Measurements from ENCODE around the gene CDH4. TPM values are rescaled to one million over a fixed set of nuclear protein-coding genes. Genes with fewer than 3 reads are reported as not detected.

CDH4 gene
- total RNA-seq, 2 donors from 2014 or later = 0.05 to 2.2 TPM

GRCh38 chr20:61353261-61354000 lies 101.4 kb downstream of the CDH4 start:
- WGBS = 51% methylated on average over 12 of the region's 12 CpGs

GRCh38 chr20:61354001-61354390 lies 101.9 kb downstream of the CDH4 start:
- intact Hi-C loops (cut with DNase I) = no loop called here
- WGBS = 68% methylated on average over 14 of the region's 18 CpGs

More at GRCh38 chr20:61353261-61354000, 101.4 kb downstream of the CDH4 start:
- Histone ChIP-seq H3K9me3 (no peaks in the 10 kb centered on the region), H3K4me1 (replicated peaks) (no peaks in the 10 kb centered on the region), H3K4me3 (no peak overlapping the region), H3K27me3 (replicated peaks; ENCODE audit: insufficient read depth) (peaks cover 21% of the 10 kb centered on the region), H3K36me3 (no peaks in the 10 kb centered on the region), H3K27ac (no peak overlapping the region)
- intact Hi-C loops (cut with DNase I) = no loop called here
- no peak for DNase-seq (ENCODE audit: low spot score)
- TF ChIP-seq CTCF (IDR thresholded peaks at IDR 0.05) = no peak
- no peak for TF ChIP-seq POLR2AphosphoS5 (IDR thresholded peaks at IDR 0.05)
- TF ChIP-seq POLR2A (IDR thresholded peaks at IDR 0.05) = no peak

GRCh38 chr20:61354501-61354900 lies 102.4 kb downstream of the CDH4 start:
- H3K9me3 ChIP-seq = no peaks in the 10 kb centered on the region
- TF ChIP-seq POLR2AphosphoS5 (IDR thresholded peaks at IDR 0.05) (no peak), POLR2A (IDR thresholded peaks at IDR 0.05) (no peak), CTCF (IDR thresholded peaks at IDR 0.05) (no peak)

More at GRCh38 chr20:61354001-61354390, 101.9 kb downstream of the CDH4 start:
- H3K4me3 ChIP-seq = no peak overlapping the region
- H3K27ac ChIP-seq = no peak overlapping the region
- TF ChIP-seq CTCF (IDR thresholded peaks at IDR 0.05) (no peak), POLR2AphosphoS5 (IDR thresholded peaks at IDR 0.05) (no peak), POLR2A (IDR thresholded peaks at IDR 0.05) (no peak)
- no peaks in the 10 kb centered on the region for H3K9me3 ChIP-seq
- H3K36me3 ChIP-seq = no peaks in the 10 kb centered on the region
- H3K4me1 ChIP-seq (replicated peaks) = no peaks in the 10 kb centered on the region
- peaks cover 21% of the 10 kb centered on the region for H3K27me3 ChIP-seq (replicated peaks; ENCODE audit: insufficient read depth)
- no peak for DNase-seq (ENCODE audit: low spot score)

GRCh38 chr20:61354901-61355495 lies 102.9 kb downstream of the CDH4 start:
- DNase-seq (ENCODE audit: low spot score) = no peak
- H3K4me1 ChIP-seq (replicated peaks) = no peaks in the 10 kb centered on the region
- 53% methylated on average over 12 of the region's 12 CpGs for WGBS
- H3K27ac ChIP-seq = no peak overlapping the region
- H3K4me3 ChIP-seq = no peak overlapping the region
- TF ChIP-seq POLR2AphosphoS5 (IDR thresholded peaks at IDR 0.05) = no peak
- TF ChIP-seq CTCF (IDR thresholded peaks at IDR 0.05) = no peak
- TF ChIP-seq POLR2A (IDR thresholded peaks at IDR 0.05) = no peak
- peaks cover 21% of the 10 kb centered on the region for H3K27me3 ChIP-seq (replicated peaks; ENCODE audit: insufficient read depth)
- no peaks in the 10 kb centered on the region for H3K36me3 ChIP-seq
- no peaks in the 10 kb centered on the region for H3K9me3 ChIP-seq
- intact Hi-C loops (cut with DNase I) = no loop called here

More at GRCh38 chr20:61354501-61354900, 102.4 kb downstream of the CDH4 start:
- 72% methylated on average over 10 of the region's 10 CpGs for WGBS
- Histone ChIP-seq H3K4me1 (replicated peaks) (no peaks in the 10 kb centered on the region), H3K27ac (no peak overlapping the region), H3K27me3 (replicated peaks; ENCODE audit: insufficient read depth) (peaks cover 21% of the 10 kb centered on the region), H3K4me3 (no peak overlapping the region), H3K36me3 (no peaks in the 10 kb centered on the region)
- DNase-seq (ENCODE audit: low spot score) = no peak
- intact Hi-C loops (cut with DNase I) = no loop called here

Measured in prostate gland (tissue), 2 donors.